Epithelial cell of prostate (primary cell): ENCODE data around the gene ST8SIA6.
"Not testable (repeated sequence)": the region's sequence is repeated elsewhere in the genome, so short reads cannot be mapped to it uniquely, and the experiment has no call there.

Experiments
- DNase-seq: peaks from one replicate; pipeline ENCODE4 v3.0.0-alpha.2; 2011; ENCODE audit warnings: low read depth, low spot score
- H3K27ac ChIP-seq: fragments of 450-650 bp; 2 replicates; pipeline ENCODE4 v1.5.1; 2017; ENCODE audit warnings: mild to moderate bottlenecking

The ST8SIA6 gene

DNA sequence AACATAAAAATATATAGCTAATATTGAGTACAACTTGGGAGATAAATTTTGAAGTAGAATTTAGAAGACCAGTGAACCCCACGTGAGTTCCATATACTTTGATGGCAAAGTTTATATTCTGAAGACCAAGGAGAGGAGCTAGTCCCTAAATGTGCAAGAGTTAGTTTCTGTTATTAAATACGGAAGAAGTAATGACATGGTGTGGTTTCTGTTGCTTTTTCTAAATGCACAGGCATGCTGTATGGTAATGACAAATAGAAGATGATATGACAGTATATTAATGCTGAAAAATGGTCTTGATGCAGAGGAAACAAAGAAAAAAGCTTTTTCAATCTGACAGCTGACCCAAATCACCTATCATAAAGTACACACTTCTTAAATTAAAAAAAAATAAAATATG is 101.8 kb downstream of the ST8SIA6 start:
- H3K27ac ChIP-seq: peak overlapping the region; percentile 77

DNA sequence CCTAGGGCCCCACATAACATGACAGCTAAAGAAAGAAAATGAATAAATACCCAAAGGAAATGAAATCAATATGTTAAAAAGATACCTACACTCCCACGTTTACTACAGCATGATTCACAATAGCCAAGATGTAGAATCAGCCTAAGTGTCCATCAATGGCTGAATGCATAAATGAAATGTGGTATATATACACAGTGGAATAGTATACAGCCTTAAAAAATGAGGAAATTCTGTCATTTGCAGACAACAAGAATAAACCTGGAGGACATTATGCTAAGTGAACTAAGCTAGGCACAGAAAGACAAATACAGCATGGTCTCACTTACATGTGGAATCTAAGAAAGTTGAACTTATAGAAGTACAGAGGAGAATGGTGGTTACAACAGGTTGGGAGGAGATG is 102.9 kb downstream of the ST8SIA6 start:
- no peak overlapping the region for H3K27ac ChIP-seq

More for the DNA sequence above, 101.8 kb downstream of the ST8SIA6 start:
- no peak for DNase-seq

GRCh38 chr10:17349717-17350116 is 104.7 kb downstream of the ST8SIA6 start:
- DNase-seq: peak; percentile 65
- H3K27ac ChIP-seq: peak overlapping the region; percentile 87

More for the DNA sequence above, 102.9 kb downstream of the ST8SIA6 start:
- no peak for DNase-seq

- peak; percentile 51 for DNase-seq
- peak overlapping the region; percentile 87 for H3K27ac ChIP-seq
Measured at GRCh38 chr10:17348501-17349349, 105.7 kb downstream of the ST8SIA6 start.

DNA sequence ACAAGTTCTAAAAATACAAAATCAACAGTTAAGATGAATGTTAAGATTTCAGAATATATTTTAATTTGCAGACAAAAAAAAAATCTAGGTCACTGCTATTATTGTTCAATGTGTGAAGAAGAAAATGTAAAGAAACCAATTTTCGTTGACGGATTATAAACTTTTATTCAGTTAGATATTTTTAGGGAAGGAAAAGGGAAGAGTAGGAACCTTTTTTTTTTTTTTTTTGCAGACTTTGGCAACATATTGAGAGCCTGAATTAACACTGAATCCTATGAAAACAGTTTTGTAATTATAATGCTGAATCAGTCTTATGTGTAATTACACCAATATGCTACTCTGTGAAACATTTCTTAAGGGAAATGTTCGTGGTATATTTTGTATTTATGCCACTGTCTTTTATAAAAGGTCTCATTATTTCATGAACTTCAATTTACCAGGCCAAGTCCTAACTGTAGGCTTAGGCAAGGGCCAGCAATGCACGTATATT is 106.3 kb downstream of the ST8SIA6 start:
- peak overlapping the region; percentile 87 for H3K27ac ChIP-seq

DNA sequence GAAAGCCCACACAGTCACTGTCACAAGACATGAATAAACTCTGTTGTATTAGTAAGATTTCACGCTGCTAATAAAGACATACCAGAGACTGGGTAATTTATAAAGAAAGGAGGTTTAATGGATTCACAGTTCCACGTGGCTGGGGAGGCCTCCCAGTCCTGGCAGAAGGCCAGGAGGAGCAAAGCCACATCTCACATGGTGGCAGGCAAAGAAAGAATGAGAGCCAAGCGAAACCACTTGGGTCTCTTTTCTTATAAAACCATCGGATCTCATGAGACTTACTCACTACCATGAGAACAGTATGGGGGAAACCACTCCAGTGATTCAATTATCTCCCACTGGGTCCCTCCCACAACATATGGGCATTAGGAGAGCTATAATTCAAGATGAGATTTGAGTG is 110.2 kb downstream of the ST8SIA6 start:
- H3K27ac ChIP-seq: no peak overlapping the region
- no peak for DNase-seq

More for the DNA sequence above, 106.3 kb downstream of the ST8SIA6 start:
- DNase-seq: no peak

DNA sequence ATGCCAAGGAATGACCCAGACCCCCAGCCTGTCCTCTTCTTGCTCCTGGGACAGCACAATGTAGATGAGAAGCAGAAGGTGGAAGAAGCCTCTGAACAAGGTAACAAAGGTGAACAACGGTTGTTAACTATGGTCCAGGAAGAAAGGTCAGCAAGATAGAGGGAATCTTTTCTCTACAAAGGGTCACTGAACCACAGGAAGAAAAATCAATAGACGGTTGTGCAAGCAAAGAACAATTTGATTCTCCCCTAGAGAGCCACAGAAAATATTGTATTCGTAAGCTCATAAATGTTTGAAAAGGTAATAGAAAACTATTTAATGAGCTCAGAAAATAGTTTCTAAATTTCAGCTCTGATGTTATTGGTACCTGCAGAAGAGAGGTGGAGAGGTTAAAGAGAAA is 111.3 kb downstream of the ST8SIA6 start:
- no peak overlapping the region for H3K27ac ChIP-seq
- no peak for DNase-seq

GRCh38 chr10:17340144-17340829 is 114.1 kb downstream of the ST8SIA6 start:
- H3K27ac ChIP-seq: no peak overlapping the region
- no peak for DNase-seq

GRCh38 chr10:17335065-17335464 is 119.3 kb downstream of the ST8SIA6 start:
- peak overlapping the region; percentile 9 for H3K27ac ChIP-seq
- DNase-seq: peak; percentile 14

GRCh38 chr10:17330501-17330900 is 123.9 kb downstream of the ST8SIA6 start:
- no peak for DNase-seq
- no peak overlapping the region for H3K27ac ChIP-seq

- DNase-seq: no peak
- no peak overlapping the region for H3K27ac ChIP-seq
Measured at GRCh38 chr10:17326377-17326776, 128.0 kb downstream of the ST8SIA6 start.

GRCh38 chr10:17321957-17322356 is 132.4 kb downstream of the ST8SIA6 start:
- DNase-seq, H3K27ac ChIP-seq: not testable (repeated sequence)

DNA sequence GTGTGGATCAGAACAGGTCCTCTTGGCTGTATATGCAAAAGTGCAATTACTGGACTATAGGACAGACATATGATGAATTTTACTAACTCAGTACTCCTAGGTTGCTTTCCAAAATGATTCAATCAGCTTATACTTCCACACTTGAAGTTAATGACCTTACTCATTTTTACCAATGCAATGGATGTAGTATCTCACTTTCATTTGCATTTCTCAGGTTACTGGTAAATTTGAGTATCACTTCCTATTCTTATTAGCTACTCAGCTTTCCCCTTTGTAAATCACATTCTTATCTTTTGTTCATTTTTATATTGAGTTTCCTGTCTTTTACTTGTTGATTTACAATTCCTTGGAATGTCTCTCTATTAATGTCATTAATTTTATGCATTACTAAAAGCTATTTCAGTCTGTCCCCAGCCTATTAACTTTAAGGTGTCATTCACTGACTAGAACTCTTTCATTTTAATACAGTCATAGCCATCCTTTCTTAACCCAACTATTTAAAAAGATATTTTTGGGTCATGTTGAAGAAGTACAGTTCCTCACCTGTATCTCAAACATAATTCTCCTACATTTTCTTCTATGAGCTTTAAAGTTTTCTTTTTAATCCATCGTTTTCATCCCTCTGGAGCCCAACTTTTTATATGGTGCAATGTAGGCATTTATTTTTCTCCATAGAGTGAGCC is 137.8 kb downstream of the ST8SIA6 start:
- no peak overlapping the region for H3K27ac ChIP-seq
- no peak for DNase-seq

GRCh38 chr10:17309435-17309834 is 145.0 kb downstream of the ST8SIA6 start:
- no peak overlapping the region for H3K27ac ChIP-seq
- DNase-seq: no peak

DNA sequence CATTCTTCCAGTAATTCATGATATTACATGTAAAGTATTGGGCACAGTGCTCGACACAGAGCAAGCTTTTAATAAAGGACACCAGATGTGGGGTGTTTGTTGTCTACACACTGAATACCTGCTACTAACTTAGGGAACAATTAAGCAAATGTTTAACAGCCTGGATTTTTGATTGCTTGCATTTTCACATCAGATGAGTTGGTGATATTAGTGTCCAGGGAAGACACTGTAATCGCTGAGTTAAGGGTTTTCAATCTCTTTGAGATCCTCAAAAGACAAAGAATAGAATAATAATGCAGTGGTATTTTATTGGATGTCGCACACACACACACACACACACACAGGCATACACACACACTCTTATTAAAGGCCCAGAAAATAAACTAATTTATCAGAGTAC is 147.3 kb downstream of the ST8SIA6 start:
- no peak for DNase-seq
- no peak overlapping the region for H3K27ac ChIP-seq

DNA sequence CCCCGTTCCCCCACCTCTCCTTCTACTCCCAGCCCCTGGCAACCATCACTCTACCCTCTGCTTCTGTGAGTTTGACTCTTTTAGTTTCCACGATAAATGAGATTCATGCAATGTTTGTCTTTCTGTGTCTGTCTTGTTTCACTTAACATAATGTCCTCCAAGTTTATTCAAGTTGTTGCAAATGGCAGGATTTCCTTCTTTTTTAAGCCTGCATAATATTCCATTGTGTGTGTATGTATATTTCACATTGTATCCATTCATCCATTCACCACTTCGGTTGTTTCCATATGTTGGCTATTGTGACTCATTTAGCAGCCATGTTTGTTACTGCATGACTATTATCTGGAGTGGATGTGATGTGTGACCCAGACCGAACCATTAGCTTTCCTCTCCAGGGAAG is 162.0 kb downstream of the ST8SIA6 start:
- no peak overlapping the region for H3K27ac ChIP-seq
- DNase-seq: no peak

- no peak overlapping the region for H3K27ac ChIP-seq
- DNase-seq: no peak
Measured at GRCh38 chr10:17290226-17290625, 164.2 kb downstream of the ST8SIA6 start.

DNA sequence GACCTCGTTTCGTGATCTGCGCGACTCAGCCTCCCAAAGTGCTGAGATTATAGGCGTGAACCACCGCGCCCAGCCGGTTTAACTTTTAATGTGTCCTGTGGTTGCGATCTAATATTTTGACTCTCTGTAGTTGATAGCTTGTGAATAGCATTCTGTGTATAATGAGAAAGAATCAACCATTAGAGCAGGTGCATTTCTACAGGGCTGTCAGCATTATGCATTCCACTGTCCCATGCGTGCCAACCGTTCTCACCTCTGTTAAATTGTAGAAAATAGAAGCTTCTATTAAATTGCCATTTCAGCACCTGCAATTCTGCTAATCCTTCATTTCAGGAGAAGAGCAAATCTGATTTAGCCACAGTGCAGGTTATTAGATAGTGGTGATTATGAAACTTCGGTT is 164.6 kb downstream of the ST8SIA6 start:
- H3K27ac ChIP-seq: no peak overlapping the region
- DNase-seq: no peak

GRCh38 chr10:17286562-17287550 is 167.5 kb downstream of the ST8SIA6 start:
- no peak for DNase-seq

DNA sequence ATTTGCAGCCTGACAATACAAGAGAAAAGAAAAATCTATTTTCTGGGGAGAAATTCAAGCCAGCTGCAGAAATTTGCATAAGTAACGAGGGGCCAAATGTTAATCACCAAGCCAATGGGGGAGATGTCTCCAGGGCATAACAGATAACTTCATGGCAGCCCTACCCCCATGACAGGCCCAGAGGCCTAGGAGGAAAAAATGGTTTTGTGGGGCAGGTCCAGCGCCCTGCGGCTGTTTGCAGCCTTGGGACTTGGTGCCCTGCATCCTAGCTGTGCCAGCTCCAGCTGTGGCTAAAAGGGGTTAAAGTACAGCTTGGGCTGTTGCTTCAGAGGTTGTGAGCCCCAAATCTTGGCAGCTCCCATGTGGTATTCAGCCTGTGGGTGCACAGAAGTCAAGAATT is 172.1 kb downstream of the ST8SIA6 start:
- DNase-seq: no peak
- H3K27ac ChIP-seq: no peak overlapping the region

More at GRCh38 chr10:17286562-17287550, 167.5 kb downstream of the ST8SIA6 start:
- H3K27ac ChIP-seq: no peak overlapping the region
